GM19397 (cell line): ENCODE data around the gene DAZAP1.
"Not testable (repeated sequence)": the region's sequence is repeated elsewhere in the genome, so short reads cannot be mapped to it uniquely, and the experiment has no call there.

Experiments used
- ATAC-seq: cut with Tn5 transposase; IDR thresholded peaks from one replicate; pipeline ENCODE4 v1.9.1; 2021; ENCODE audit warnings: mild to moderate bottlenecking, moderate library complexity; ENCODE audit not compliant: unreplicated experiment

DAZAP1 gene

DNA sequence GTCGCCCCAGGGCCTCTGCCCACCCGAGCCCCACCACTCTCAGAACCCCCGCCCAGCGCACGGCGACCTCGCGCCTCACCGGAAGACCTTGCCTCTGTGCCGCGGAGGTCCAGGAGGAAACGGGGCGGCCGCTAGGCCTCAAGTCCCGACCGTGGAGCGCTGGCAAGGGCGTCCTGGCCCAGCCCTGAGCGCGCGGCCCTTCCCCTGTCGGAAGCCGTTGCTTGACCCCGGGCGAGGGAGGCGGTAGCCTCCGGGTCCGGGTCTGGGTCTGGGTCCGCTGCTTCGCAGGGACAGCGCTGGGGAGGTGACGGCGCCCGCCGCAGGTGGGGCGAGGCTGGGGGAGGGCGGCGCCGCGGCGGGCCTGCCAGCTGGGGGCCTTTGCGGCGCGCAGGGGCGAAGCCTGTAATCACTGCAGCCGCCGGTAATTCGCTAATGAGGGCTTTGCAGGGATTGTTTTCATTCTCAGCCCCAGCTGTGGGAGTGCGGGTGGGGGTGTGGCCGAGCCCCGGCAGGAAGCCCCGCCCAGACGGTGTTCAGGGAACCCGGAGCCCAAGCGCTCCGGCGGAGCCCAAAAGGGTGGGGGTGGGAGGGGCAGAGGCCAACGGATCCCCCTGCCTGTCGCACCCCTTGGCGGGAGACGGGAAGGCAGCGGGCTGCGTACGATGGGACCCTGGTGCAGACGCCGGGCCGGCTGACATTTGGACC is 63.1 kb downstream of the DAZAP1 start:
- ATAC-seq = no peak

DNA sequence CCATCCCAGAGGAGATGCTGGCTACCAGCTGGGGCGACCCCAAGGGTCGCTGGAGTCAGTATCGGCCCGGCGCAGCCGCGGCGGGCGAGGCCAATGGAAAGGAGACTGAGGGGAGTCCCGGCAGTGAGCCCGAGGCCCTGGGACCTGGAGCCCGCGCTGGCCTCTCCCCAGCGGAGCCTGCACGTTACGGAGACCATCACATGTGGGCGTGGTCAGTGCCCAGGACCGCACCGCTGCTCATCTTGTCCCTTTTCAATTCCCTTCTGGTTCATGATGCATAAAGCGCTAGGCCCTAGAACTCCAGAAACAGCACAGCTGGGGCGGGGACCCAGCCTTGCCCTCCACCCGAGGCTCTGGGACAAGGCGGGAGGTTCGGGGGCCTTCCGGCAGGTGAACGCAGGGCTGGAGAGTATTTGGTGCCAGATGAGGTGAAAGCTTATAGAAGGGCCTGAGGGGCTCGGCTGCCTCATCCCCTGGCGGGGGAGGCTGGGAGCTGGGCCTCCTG is 63.7 kb downstream of the DAZAP1 start:
- ATAC-seq = no peak

DNA sequence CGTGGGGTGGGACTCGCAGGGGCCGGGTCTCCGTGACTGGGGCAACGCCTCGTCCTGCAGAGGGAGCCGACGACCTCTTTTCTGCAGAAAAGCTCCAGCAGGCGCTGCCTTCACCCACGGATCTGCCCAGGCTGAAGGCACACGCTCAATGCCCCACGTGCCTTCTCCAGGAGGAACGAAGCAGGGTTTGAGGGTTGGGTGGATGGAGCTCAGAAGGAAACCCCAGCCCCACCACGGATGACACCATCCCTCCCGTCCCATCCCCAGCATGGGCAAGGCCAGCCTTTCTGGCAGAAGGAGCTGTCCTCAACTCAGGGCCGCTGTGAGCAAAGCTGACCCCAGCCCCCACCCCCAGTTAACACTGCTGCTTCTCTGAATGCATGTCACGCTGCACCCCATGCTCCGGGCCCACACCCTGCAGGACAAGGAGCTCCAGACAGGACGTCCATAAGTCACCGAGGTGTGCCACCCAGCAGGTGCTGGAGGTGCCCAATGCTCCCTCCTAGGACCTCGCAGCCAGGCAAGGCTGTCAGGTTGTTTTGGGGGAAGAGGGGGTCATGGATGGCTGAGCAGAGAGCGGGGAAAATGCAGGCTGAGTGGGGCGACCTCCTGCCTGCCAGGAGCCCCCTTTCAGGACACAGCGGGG is 64.3 kb downstream of the DAZAP1 start:
- ATAC-seq = no peak

GRCh38 chr19:1472231-1473084 is 65.1 kb downstream of the DAZAP1 start:
- no peak for ATAC-seq

DNA sequence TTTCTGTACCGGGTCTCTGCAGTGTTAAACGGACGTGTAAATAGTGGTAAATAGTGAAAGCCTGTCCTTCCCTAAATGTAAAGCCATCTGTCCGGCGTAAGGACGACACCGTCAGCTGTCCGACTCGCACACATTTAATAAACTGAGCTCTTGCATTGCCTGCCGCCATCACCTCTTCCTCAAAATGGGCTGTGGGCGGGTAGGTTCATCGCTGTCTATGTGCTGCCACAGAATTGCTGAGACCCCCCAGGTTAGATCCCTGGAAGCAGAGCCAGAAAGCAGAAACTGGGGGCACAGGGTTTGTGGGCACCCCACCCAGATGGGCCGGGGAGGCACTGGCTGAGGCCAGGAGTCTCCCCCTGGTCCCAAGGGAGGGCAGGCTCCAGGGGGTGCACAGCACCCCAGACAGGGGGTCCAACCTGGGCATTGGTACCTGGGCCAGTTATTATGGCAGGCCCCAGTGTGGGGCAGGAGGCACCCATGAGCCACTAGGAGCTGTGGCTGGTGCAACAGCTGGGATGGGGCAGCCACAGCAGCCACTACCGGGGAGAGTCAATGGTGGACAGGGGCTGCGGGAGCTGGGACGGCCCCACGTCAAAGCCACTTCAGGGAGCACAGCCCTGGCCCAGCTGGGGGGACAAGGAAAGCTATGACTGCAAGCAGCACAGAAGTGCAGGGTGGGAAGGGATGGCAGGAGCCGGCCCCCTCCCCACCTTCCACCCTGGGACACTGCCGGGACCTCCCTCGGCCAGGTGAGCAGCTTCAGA is 65.9 kb downstream of the DAZAP1 start:
- ATAC-seq = no peak

DNA sequence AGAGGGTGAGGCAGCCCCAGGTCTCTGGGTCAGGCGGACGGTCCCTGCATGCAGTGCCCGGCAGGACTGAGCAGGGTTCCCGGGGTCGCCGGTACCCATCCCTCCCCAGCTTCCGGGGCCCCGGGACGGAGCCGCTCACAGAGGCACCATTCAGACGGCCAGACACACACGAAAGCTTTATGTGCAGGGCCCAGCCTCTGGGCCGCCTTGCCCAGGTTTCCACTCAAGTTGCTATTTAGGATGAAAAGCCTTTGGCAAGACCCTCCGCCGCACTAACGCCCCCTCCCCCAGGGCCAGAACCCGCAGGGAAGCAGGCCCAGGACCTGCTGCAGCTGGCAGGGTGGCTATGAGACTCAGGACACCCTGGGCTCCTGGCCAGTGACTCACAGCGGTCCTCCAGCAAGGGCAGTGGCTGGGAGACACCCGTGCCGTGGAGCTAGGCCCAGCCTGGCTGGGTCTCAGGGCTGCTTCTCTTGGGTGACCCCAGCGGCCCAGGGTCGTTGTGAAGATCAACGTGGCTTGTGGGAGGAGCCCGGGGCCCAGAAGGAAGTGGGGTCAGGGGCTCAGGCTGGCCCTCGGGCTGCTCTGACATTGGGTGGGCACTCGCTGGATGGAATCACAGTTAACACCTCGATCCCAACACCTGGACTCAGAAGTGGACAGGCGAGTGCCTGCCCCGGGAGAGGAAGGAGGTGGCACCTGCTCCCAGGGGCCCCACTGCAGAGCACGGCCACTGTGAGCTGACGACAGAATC is 66.8 kb downstream of the DAZAP1 start:
- ATAC-seq = no peak

GRCh38 chr19:1474765-1475351 is 67.5 kb downstream of the DAZAP1 start:
- no peak for ATAC-seq

- ATAC-seq = no peak
These were observed 68.5 kb downstream of the DAZAP1 start for GRCh38 chr19:1475751-1476437.

- not testable (repeated sequence) for ATAC-seq
These were observed 69.7 kb downstream of the DAZAP1 start for GRCh38 chr19:1477056-1477455.

- peak; percentile 88 for ATAC-seq
These were observed 71.7 kb downstream of the DAZAP1 start, which contains the start of gene C19orf25 for GRCh38 chr19:1478934-1479707. Gene C19orf25 (minus strand): TSS chr19:1479215. CDS start chr19:1478903, 312 bp downstream.

DNA sequence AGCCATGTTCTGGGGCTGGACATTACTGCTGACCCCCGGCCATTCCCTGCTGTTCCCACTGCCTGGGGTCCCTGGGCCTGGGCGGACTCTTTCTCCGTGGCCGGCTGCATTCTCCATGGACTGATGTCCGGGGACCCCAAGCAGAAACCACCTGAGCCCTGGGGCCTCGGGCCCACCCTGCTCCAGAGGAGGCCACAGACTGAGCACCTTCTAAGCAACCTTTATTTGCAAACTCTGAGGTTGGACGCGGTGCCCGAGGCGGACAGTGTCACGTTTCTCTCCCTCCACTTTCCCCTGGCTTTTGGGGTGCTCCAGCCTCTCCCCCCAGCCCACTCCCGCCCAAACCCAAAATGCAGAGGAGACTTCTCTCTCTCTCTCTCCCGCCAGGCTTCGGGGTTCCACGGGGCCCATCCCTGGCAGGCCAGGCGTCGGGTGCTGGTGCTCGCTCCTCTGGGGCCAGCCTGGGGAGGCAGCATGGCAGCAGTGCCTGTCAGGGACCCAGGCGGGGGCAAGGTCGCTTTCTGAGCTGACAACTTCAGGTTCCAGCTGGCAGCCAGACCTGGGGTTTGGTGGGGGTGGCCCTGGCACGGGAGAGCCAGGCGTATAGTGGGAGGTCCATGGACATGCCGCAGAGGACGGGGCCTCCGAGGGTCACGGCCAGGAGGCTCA is 74.0 kb downstream of the DAZAP1 start:
- ATAC-seq = no peak

DNA sequence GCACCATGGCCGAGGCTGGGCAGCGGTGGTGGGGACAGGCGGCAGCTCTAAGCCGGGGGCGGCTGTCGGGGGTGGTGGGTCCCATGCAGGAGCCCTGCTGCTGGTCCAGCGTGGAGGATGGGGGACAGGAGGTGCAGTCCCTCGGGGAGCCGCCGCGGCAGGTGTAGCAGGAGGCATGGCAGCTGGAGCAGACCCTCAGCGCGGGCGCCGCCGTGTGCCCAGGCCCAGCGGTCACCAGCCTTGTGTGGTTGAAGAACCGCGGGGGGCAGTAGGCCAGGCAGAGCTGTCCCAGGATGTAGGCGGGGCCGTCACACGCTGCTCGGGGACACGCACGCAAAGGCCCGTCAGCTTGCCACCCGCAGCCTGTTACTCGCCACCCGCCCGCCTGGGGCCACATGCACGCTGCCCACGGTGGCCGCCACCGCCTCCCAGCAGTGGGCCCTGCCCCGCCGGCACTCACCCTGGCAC is 74.5 kb downstream of the DAZAP1 start:
- no peak for ATAC-seq

GRCh38 chr19:1482361-1483130 is 75.2 kb downstream of the DAZAP1 start:
- no peak for ATAC-seq

DNA sequence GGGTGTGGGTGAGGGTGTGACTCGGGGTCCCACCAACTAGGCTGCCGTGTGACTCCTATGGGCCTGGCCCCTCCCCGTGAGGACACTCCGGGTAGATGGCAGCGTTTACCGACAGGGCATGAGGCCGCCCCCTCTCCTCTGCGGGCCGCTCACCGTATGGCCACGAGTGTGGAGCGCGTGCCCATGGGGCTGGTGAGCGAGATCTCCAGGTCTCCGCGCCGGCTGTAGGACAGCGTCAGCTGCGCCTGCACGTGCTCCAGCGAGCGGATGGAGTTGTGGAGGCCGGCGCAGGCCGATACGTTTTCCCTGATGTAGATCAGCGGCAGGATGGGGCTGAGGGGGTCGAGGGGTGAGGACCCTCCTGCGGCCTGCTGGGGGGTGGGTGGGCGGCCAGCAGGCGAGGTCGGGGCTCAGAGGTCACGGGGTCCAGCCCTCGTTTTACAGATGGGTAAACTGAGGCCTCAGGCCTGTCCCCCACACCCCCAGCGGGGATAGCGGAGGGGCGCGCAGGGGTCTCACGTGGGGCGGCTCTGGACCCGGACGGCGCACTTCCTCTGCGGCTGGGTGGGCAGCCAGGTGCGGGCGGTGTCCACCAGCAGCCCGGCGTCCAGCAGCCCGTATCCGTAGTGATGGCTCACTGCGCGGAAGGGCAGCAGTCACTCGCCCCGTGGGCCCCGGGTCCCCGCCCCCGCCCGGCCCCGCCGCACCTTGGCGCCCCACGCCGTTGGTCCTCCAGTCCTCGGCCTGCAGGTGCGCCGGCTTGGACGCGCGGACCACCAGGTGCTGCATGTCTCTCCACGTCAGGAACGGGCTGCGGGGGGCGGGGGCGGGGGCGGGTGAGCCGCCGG is 76.0 kb downstream of the DAZAP1 start:
- no peak for ATAC-seq

DNA sequence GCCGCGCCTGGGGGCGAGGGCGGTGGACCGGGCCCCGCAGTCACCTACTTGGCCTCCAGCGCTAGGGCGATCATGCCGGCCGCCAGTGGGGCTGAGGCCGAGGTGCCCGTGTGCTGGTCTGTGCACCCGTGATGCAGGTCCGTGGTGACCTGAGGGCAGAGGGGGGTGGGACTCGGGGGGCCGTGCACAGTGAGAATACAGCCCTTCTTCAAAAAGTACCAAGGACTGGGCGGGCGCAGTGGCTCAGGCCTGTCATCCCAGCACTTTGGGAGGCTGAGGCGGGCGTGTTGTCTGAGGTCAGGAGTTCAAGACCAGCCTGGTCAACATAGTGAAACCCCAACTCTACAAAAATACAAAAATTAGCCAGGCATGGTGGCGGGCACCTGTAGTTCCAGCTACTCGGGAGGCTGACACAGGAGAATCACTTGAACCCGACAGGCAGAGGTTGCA is 76.6 kb downstream of the DAZAP1 start:
- ATAC-seq = no peak
